K562 (cell line): ENCODE results near the gene CHRNE. TPM values are rescaled to one million over a fixed set of nuclear protein-coding genes. Genes with fewer than 3 reads are reported as not detected.

Experiments used
- ATAC-seq: fragments of 200-7000 bp; cut with Tn5 transposase; 3 replicates; pipeline ENCODE4 v1.9.1; 2020; ENCODE audit warnings: moderate library complexity
- BruUV-seq: library from RNA; stranded (reverse); fragments of 400-500 nt; replicated peaks from 2 replicates; lab custom pipeline; 2021; lab: Mats Ljungman, UMichigan
- CTCF ChIA-PET: fragments of 300-600 bp; formaldehyde crosslinking; extraction: SDS; loops from one replicate; lab custom pipeline; 2021; ENCODE audit warnings: low intra/inter-chr PET ratio; lab: Yijun Ruan, JAX
- POLR2A ChIA-PET: fragments of 300-600, 350-650 bp; sonication (Branson Sonifier 250); formaldehyde crosslinking; extraction: SDS; loops from one replicate; lab custom pipeline; 2021; ENCODE audit warnings: antibody characterized with exemption, inconsistent platforms; lab: Yijun Ruan, JAX
- DNase-seq, 4 experiments: peaks; one replicate each; pipeline versions ENCODE4 v3.0.0 to v3.0.0-alpha.2; 2011 to 2018; ENCODE audit warnings: low spot score in 3 of 4, mixed read lengths in 3 of 4; ENCODE audit errors: extremely low read depth in 1 of 4
- FAIRE-seq: peaks from 2 replicates; lab custom pipeline; 2011; peaks lifted over from hg19 to GRCh38; lab: Jason Lieb, UNC
- H2AFZ ChIP-seq: 2 replicates; pipeline ENCODE4 v1.6.0; 2011; ENCODE audit warnings: low read depth, low read length, control low read depth, inconsistent platforms
- H3K27ac ChIP-seq: fragments of 200-600 bp; 3 replicates; pipeline ENCODE4 v1.8.0; 2011; ENCODE audit warnings: low read depth, mild to moderate bottlenecking, control low read depth, inconsistent platforms, low read length, moderate library complexity, mixed read lengths; ENCODE audit errors: extremely low read depth
- H3K27me3 ChIP-seq, 2 experiments: fragments of 300-600 bp in 1 of 2; 2 replicates in 1 of 2; 3 replicates in 1 of 2; pipeline versions ENCODE4 v1.6.0 to v1.8.0; 2011; ENCODE audit warnings: inconsistent platforms in 2 of 2, low read length in 2 of 2, mild to moderate bottlenecking in 1 of 2, mixed read lengths in 1 of 2, moderate library complexity in 1 of 2; ENCODE audit not compliant: control insufficient read depth in 2 of 2, insufficient read depth in 2 of 2
- H3K36me3 ChIP-seq: fragments of 300-600 bp; 3 replicates; pipeline ENCODE4 v1.8.0; 2011; ENCODE audit warnings: mild to moderate bottlenecking, low read length, inconsistent platforms; ENCODE audit not compliant: control insufficient read depth, insufficient read depth
- H3K4me1 ChIP-seq, 2 experiments: fragments of 200-600 bp in 1 of 2; replicated peaks in 1 of 2; 2 replicates in 1 of 2; 3 replicates in 1 of 2; pipeline versions ENCODE4 v1.5.1 to v1.8.0; 2011; ENCODE audit warnings: inconsistent platforms in 2 of 2, low read length in 2 of 2, mild to moderate bottlenecking in 1 of 2, mixed read lengths in 1 of 2, moderate library complexity in 1 of 2; ENCODE audit not compliant: control insufficient read depth in 2 of 2, insufficient read depth in 2 of 2
- H3K4me2 ChIP-seq: 2 replicates; pipeline ENCODE4 v1.6.1; 2011; ENCODE audit warnings: low read length, control low read depth, inconsistent platforms, mixed read lengths; ENCODE audit not compliant: insufficient read depth
- H3K4me3 ChIP-seq: fragments of 200-600 bp; sonication (generic), shearing (Covaris generic); 2 replicates; pipeline ENCODE4 v1.5.1; 2016; ENCODE audit warnings: control low read depth, inconsistent platforms
- H3K79me2 ChIP-seq: fragments of 200-600 bp; 3 replicates; pipeline ENCODE4 v1.8.0; 2011; ENCODE audit warnings: low read length, inconsistent platforms; ENCODE audit not compliant: control insufficient read depth, insufficient read depth
- H3K9ac ChIP-seq, 2 experiments: 2 replicates each; pipeline versions ENCODE4 v1.6.0 to v1.6.1; 2011; ENCODE audit warnings: low read depth in 2 of 2, low read length in 2 of 2, control low read depth in 1 of 2, inconsistent platforms in 1 of 2, mild to moderate bottlenecking in 1 of 2, mixed read lengths in 1 of 2; ENCODE audit not compliant: insufficient read depth in 1 of 2
- H3K9me1 ChIP-seq: one replicate; pipeline ENCODE4 v1.6.0; 2011; ENCODE audit warnings: inconsistent platforms, mild to moderate bottlenecking, low read length, moderate library complexity; ENCODE audit not compliant: control insufficient read depth, insufficient read depth
- H3K9me3 ChIP-seq: replicated peaks from 2 replicates; pipeline ENCODE4 v1.5.1; 2011; ENCODE audit warnings: low read depth, low read length, inconsistent platforms; ENCODE audit not compliant: control insufficient read depth, insufficient read depth
- H4K20me1 ChIP-seq: replicated peaks from 2 replicates; pipeline ENCODE4 v1.6.1; 2011; ENCODE audit warnings: low read length, inconsistent platforms, mixed read lengths; ENCODE audit not compliant: control insufficient read depth, insufficient read depth
- CBFB ChIP-seq: sonication (generic); formaldehyde crosslinking; IDR thresholded peaks from 2 replicates; pipeline ENCODE4 v1.4.0; 2020; ENCODE audit warnings: mild to moderate bottlenecking, missing genetic modification reagents
- HDGF ChIP-seq: fragments of 450-650 bp; IDR thresholded peaks from 2 replicates; pipeline ENCODE4 v1.6.1; 2016
- HNRNPUL1 ChIP-seq: fragments of 200-400 bp; formaldehyde crosslinking; IDR thresholded peaks from 2 replicates; pipeline ENCODE4 v1.6.1; 2017; ENCODE audit warnings: low read length
- NBN ChIP-seq: fragments of 450-650 bp; IDR thresholded peaks from 2 replicates; pipeline ENCODE4 v1.6.1; 2016; ENCODE audit warnings: low read depth, mild to moderate bottlenecking
- NFE2 ChIP-seq: IDR thresholded peaks from 2 replicates; pipeline ENCODE4 v1.6.1; 2014; ENCODE audit warnings: antibody characterized with exemption, low read depth
- NUFIP1 ChIP-seq: fragments of 450-650 bp; IDR thresholded peaks from 2 replicates; pipeline ENCODE4 v1.6.1; 2018; ENCODE audit not compliant: partially characterized antibody
- PML ChIP-seq: IDR thresholded peaks from 2 replicates; pipeline ENCODE4 v1.6.1; 2012; ENCODE audit warnings: low read length, inconsistent platforms
- POLR2AphosphoS5 ChIP-seq: IDR thresholded peaks from 2 replicates; pipeline ENCODE4 v1.6.1; 2011; ENCODE audit warnings: mild to moderate bottlenecking, low read depth, low read length, moderate library complexity; ENCODE audit not compliant: control insufficient read depth, insufficient read depth
- RFX1 ChIP-seq: fragments of 450-650 bp; IDR thresholded peaks from 2 replicates; pipeline ENCODE4 v1.6.1; 2016; ENCODE audit warnings: mild to moderate bottlenecking, moderate library complexity
- TAF7 ChIP-seq: fragments of 450-650 bp; IDR thresholded peaks from 2 replicates; pipeline ENCODE4 v1.6.1; 2016; ENCODE audit warnings: missing genetic modification characterization, missing compliant biosample characterization
- TAF9B ChIP-seq: fragments of 450-650 bp; IDR thresholded peaks from 2 replicates; pipeline ENCODE4 v1.6.1; 2018; ENCODE audit warnings: mild to moderate bottlenecking; ENCODE audit not compliant: partially characterized antibody
- ZNF507 ChIP-seq: conservative IDR thresholded peaks from 2 replicates; pipeline ENCODE4 v1.6.1; 2017; ENCODE audit warnings: missing genetic modification characterization, missing compliant biosample characterization
- WGBS: fragments of 100-300 bp; shearing (Covaris generic); methylation state at CpG from one replicate; pipeline ENCODE4 v1.1.6; 2016; ENCODE audit warnings: low coverage, mixed read lengths; ENCODE audit not compliant: insufficient coverage; ENCODE audit errors: missing lambda C conversion rate; 5-methylcytosine and 5-hydroxymethylcytosine counted together
- in situ Hi-C: fragments of 300-500 bp; cut with MboI; formaldehyde crosslinking; loops from 4 replicates; pipeline ENCODE4 v1.15.0; 2018; ENCODE audit warnings: inconsistent platforms, mixed read lengths
- intact Hi-C: fragments of 100-400 bp; cut with micrococcal nuclease; formaldehyde crosslinking; loops from 2 replicates; pipeline ENCODE4 v1.14.2; 2022
- polyA plus RNA-seq, 8 experiments: library from polyadenylated mRNA; depleted of rRNA in 4 of 8; stranded (reverse) in 5 of 8; unstranded in 3 of 8; fragments of >200 nt; fragmentation: Nextera tagmentation in 2 of 8; fragmentation: Illumina TruSeq in 1 of 8; extraction: Ambion mirVana in 2 of 8; extraction: Trizol in 1 of 8; gene quantifications; 2 replicates each; pipeline versions ENCODE4 v1.2.1 to v1.2.3, GENCODE V29; 2011 to 2014; ENCODE audit warnings: inconsistent platforms in 1 of 8, missing spikeins in 1 of 8
- total RNA-seq, 7 experiments: library from RNA; depleted of rRNA in 6 of 7; stranded (reverse); fragments of >200 nt in 6 of 7; fragmentation: Illumina TruSeq in 2 of 7; extraction: Trizol in 2 of 7; gene quantifications; 2 replicates each; pipeline versions ENCODE4 v1.2.1 to v1.2.3, GENCODE V29; 2011 to 2021; ENCODE audit warnings: low replicate concordance in 1 of 7
- TF ChIP-seq, protein P1 (sequence below): sonication (generic); formaldehyde crosslinking; IDR thresholded peaks from 2 replicates; pipeline ENCODE4 v1.8.0; 2023; ENCODE audit warnings: mild to moderate bottlenecking, missing genetic modification reagents

The CHRNE gene
- total and polyA plus RNA-seq, 9 of the 15 experiments (the other 6 are each of a cell fraction or from before 2014, with no cell fraction given), result not detected

DNA sequence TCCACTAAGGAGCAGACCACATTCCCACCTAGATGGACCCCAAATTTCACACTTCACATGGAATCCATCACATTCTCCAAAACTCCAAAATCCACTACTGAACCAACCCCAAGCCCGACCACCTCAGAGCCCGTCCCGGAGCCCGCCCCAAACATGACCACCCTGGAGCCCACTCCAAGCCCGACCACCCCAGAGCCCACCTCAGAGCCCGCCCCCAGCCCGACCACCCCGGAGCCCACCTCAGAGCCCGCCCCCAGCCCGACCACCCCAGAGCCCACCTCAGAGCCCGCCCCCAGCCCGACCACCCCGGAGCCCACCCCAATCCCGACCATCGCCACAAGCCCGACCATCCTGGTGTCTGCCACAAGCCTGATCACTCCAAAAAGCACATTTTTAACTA is 30.7 kb upstream of the CHRNE start:
- FAIRE-seq, result no peak
- Histone ChIP-seq H3K9ac (no peak overlapping the region; a peak in 1 of 4 replicates), H3K4me3 (no peak overlapping the region), H3K36me3 (peaks cover 21% of the 10 kb centered on the region; the same call in 2 of the 3 replicates), H3K27me3 (no peaks in the 10 kb centered on the region), H3K27ac (no peak overlapping the region), H2AFZ (no peak overlapping the region), H3K4me2 (no peak overlapping the region), H3K9me1 (no peaks in the 10 kb centered on the region), H3K9me3 (no peaks in the 10 kb centered on the region), H3K79me2 (peaks cover 9% of the 10 kb centered on the region), H3K4me1 (peaks cover 6 to 23% of the 10 kb centered on the region in 2 experiments; a peak in 4 of 5 replicates), H4K20me1 (no peaks in the 10 kb centered on the region)
- intact Hi-C loops (no loop called here), in situ Hi-C loops (no loop called here)
- DNase-seq, result no peak
- POLR2A ChIA-PET, result interaction anchor here (0.6 to 2.1 kb wide), 5 partner anchors 8 to 34 kb away, joined by 3 to 7 read pairs (median 4); partner anchors contain the start of gene SPAG7
- ATAC-seq, result no peak
- no peak for TF ChIP-seq CBFB (CRISPR knock-in tag)
- no peak for TF ChIP-seq ZNF507 (tag)
- no peak for TF ChIP-seq NFE2
- TF ChIP-seq HDGF, result no peak
- no peak for TF ChIP-seq NUFIP1
- no peak for TF ChIP-seq NBN
- TF ChIP-seq, protein P1, sequence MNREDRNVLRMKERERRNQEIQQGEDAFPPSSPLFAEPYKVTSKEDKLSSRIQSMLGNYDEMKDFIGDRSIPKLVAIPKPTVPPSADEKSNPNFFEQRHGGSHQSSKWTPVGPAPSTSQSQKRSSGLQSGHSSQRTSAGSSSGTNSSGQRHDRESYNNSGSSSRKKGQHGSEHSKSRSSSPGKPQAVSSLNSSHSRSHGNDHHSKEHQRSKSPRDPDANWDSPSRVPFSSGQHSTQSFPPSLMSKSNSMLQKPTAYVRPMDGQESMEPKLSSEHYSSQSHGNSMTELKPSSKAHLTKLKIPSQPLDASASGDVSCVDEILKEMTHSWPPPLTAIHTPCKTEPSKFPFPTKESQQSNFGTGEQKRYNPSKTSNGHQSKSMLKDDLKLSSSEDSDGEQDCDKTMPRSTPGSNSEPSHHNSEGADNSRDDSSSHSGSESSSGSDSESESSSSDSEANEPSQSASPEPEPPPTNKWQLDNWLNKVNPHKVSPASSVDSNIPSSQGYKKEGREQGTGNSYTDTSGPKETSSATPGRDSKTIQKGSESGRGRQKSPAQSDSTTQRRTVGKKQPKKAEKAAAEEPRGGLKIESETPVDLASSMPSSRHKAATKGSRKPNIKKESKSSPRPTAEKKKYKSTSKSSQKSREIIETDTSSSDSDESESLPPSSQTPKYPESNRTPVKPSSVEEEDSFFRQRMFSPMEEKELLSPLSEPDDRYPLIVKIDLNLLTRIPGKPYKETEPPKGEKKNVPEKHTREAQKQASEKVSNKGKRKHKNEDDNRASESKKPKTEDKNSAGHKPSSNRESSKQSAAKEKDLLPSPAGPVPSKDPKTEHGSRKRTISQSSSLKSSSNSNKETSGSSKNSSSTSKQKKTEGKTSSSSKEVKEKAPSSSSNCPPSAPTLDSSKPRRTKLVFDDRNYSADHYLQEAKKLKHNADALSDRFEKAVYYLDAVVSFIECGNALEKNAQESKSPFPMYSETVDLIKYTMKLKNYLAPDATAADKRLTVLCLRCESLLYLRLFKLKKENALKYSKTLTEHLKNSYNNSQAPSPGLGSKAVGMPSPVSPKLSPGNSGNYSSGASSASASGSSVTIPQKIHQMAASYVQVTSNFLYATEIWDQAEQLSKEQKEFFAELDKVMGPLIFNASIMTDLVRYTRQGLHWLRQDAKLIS, result no peak
- TF ChIP-seq RFX1, result no peak
- TF ChIP-seq TAF9B, result no peak
- TF ChIP-seq PML, result no peak
- no peak for TF ChIP-seq TAF7 (tag)
- no peak for TF ChIP-seq POLR2AphosphoS5
- no peak for TF ChIP-seq HNRNPUL1
- CTCF ChIA-PET, result no interaction called here
- BruUV-seq, result no TSS peak
- WGBS, result 63% methylated on average over 3 of the region's 16 CpGs
